Measurements from ENCODE around the gene TAGLN. TPM values are rescaled to one million over a fixed set of nuclear protein-coding genes. Genes with fewer than 3 reads are reported as not detected.

The TAGLN gene
- polyA plus RNA-seq, 1 donor, result 95.5 TPM

- no peak for DNase-seq
These were observed 32.6 kb downstream of the TAGLN start, which contains the start of gene PCSK7 for GRCh38 chr11:117231842-117232091. Gene PCSK7 (minus strand): TSS chr11:117232073. CDS start chr11:117229844, 2,229 bp downstream.

- DNase-seq, result peak; percentile 93
These were observed 33.1 kb downstream of the TAGLN start, which contains the start of gene RNF214 for GRCh38 chr11:117232092-117232878. Gene RNF214 (plus strand): TSS chr11:117232671. CDS start chr11:117234273, 1,602 bp downstream.

DNA sequence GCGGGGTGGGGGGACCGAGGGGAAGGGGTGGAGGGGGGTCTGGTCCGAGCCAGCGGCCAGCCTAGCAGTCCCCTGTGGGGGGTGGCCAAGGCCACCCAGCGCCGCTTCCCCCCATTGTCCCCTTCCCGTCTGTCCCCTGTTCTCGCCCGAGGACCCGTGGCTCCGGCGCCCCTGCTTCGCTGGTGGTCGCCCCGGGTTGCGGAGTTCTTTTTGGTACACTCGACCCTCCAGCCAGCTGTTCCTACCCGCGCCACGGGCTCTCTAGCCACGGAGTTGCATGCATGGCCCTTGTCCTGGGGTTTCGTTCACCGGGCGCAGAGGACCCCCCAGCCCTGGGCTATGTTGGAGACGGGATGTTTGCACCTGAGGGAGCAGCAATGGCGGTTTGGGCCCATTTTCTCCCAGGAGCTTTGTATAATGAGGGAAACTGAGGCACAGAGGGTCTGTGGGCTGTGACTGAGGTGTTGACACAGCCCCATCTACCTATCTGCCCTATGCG lies 33.8 kb downstream of the TAGLN start:
- DNase-seq, result no peak

- no peak for DNase-seq
These were observed 39.1 kb downstream of the TAGLN start for GRCh38 chr11:117238221-117238620.

GRCh38 chr11:117239295-117239694 lies 40.1 kb downstream of the TAGLN start:
- no peak for DNase-seq

DNA sequence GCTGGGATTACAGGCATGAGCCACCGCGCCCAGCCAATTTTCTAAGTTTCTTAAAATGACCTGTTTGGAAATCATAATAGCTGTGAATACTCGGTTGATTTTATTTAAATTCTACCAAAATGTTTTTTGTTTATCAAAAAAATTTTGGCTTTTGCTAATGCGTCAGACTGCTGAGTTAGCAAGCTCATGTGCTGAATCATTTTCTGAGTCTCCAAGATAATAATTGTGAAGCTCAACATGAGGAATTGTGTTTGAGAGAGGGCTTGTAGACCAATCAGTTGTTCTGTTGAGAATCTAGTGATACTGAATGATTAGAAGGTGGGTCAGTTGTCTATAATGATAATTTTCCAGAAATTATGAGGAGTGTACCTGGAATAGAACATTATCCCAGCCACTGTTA lies 49.2 kb downstream of the TAGLN start:
- DNase-seq, result no peak

DNA sequence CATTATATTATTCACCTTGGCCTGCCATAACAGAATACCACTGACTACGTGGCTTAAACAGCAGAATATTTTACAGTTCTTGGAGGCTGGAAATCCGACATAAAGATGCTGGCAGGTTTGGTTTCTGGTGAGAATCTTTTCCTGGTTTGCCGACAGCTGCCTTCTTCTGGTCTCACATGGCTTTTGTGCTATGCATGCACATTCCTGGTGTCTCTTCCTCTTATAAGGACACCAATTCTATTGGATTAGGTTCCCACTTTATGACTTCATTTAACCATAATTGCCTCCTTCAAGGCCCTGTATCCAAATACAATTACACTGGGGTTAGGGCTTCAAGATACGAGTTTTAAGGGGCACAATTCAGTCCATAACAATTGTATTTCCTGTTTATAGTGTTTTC lies 50.4 kb downstream of the TAGLN start:
- no peak for DNase-seq

- no peak for DNase-seq
These were observed 52.3 kb downstream of the TAGLN start for GRCh38 chr11:117251506-117251905.

GRCh38 chr11:117255966-117256365 lies 56.8 kb downstream of the TAGLN start:
- DNase-seq, result no peak

DNA sequence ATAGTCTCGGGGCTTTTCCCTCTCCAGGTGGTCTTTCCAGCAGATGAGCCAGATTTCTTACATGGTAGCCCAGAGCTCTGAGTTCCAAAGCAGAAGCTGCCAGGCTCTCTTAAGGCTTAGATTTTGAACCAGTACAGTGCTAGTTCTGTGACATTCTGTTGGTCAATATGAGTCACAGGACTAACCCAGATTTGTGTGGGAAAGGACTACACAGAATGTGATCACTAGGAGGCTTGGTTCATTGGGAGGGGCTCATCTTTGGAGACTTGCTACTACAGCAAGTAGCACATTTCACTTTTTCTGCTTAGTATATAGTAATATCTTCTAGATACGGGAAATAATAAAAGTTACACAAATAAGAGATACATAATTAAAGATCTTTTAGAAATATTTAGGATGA lies 57.4 kb downstream of the TAGLN start:
- DNase-seq, result no peak

Other genes with a start within 250 kb of the TAGLN start
- 47.2 TPM for gene SIK3, start 100.9 kb upstream of the TAGLN start, polyA plus RNA-seq (ENCODE audit: insufficient read length)
- 49.2 TPM for gene PAFAH1B2, start 55.1 kb upstream of the TAGLN start, polyA plus RNA-seq (ENCODE audit: insufficient read length)
- 43.3 TPM for gene SIDT2, start 20.6 kb upstream of the TAGLN start, polyA plus RNA-seq (ENCODE audit: insufficient read length)
- gene PCSK7, start 32.7 kb downstream of the TAGLN start, polyA plus RNA-seq (ENCODE audit: insufficient read length), result 28.8 TPM
- 20.9 TPM for gene RNF214, start 33.3 kb downstream of the TAGLN start, polyA plus RNA-seq (ENCODE audit: insufficient read length)
- 13.8 TPM for gene BACE1-AS, start 92.0 kb downstream of the TAGLN start, polyA plus RNA-seq (ENCODE audit: insufficient read length)
- 34.0 TPM for gene BACE1, start 116.9 kb downstream of the TAGLN start, polyA plus RNA-seq (ENCODE audit: insufficient read length)
- 13.2 TPM for gene CEP164, start 128.5 kb downstream of the TAGLN start, polyA plus RNA-seq (ENCODE audit: insufficient read length)

Measured in hindlimb muscle (tissue), 1 donor.